Urothelium cell line (cell line): ENCODE measurements around the gene CDK2.
"Not testable (repeated sequence)": the region's sequence is repeated elsewhere in the genome, so short reads cannot be mapped to it uniquely, and the experiment has no call there.

Source experiments
- DNase-seq: peaks from one replicate; pipeline ENCODE4 v3.0.0; 2011; ENCODE audit warnings: low spot score, mixed read lengths
- FAIRE-seq: peaks from 2 replicates; lab custom pipeline; 2011; peaks lifted over from hg19 to GRCh38; lab: Jason Lieb, UNC

The CDK2 gene

DNA sequence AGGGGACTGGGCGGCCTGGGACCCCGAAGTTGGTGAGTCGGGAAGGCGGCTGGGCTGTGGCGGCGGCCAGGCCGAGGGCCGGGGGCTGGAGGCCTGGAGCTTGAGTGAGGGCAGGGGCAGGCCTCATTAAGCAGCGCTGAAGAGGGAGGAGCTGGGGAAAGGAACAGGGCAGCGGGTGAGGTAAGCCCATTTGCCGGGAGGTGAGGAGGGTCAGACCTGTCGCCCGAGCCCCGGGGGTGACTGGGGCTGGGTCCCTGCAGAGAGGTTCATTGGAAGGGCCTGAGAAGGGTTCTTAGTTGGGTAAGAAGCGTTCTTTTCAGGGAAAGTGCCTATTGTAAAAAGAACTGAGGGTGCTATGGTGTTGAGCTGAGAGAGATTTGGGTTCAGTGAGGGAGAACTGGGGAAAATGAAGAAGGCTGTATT is 7.7 kb downstream of the CDK2 start:
- DNase-seq (peak; percentile 46), FAIRE-seq (no peak)

GRCh38 chr12:55978393-55978792 is 11.8 kb downstream of the CDK2 start:
- DNase-seq (no peak), FAIRE-seq (no peak)

GRCh38 chr12:55979069-55979468 is 12.4 kb downstream of the CDK2 start:
- FAIRE-seq (no peak), DNase-seq (no peak)

DNA sequence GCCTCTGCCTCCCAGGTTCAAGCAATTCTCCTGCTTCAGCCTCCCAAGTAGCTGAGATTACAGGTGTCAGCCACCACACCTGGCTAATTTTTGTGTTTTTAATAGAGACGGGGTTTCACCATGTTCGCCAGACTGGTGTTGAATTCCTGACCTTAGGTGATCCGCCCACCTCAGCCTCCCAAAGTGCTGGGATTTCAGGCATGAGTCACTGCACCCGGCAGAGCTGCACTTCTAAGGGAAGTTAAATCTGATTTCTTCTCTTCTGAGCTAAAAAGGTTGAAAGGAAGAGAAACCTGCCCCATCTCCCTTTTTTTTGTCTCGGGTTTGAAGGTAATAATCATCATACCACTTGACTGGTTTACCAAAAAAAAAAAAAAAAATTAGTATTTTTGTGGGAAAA is 15.3 kb downstream of the CDK2 start:
- DNase-seq, FAIRE-seq: not testable (repeated sequence)

DNA sequence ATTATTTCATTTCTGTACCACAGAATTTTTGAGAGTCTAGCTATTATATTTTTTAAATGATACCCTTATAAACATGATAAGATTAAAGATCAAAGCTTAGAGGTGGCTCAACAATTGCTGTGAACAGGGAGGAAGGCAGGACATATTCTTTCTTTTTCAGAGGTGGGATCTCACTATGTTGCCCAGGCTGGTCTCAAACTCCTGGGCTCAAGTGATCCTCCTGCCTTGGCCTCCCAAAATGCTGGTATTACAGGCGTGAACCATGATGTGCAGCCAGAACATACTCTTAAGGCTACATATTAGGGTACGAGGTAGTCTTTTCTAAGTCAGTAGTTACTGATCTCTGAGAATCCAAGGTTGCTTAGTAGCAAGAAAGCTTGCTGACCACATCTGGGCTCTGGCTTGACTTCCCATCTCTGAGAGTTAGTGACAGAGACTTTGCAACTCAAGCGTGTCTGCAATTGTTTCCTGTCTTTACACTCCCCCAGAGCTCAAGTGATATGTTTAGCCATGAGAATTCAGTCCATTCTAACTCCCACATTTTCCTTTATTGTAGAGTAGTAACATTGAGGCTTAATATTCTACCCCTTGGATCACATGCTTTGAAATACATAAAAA is 15.8 kb downstream of the CDK2 start:
- DNase-seq = no peak
- no peak for FAIRE-seq

DNA sequence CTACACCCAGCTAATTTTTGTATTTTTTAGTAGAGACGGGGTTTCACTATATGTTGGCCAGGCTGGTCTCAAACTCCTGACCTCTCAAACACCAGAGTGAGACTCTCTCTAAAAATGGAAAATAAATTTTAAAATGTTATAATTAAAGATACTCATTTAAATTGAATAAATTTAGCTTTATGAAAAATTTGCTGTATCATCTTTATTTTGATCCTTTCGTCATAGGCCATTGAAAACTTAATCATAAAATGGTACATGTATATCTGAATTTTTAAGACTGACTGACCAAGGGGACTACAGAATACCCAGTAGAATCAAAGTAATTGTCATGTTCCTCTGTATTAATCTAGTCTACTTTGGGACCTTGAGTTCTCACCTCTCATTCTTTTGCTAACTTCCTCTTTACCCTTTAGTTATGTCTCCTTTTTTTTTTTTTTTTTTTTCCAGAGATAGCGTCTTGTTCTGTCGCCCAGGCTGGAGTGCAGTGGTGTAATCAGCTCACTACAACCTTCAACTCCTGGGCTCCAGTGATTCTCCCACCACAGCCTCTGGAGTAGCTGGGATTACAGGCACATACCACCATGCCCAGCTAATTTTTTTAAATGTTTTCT is 16.7 kb downstream of the CDK2 start:
- no peak for FAIRE-seq
- DNase-seq = no peak

DNA sequence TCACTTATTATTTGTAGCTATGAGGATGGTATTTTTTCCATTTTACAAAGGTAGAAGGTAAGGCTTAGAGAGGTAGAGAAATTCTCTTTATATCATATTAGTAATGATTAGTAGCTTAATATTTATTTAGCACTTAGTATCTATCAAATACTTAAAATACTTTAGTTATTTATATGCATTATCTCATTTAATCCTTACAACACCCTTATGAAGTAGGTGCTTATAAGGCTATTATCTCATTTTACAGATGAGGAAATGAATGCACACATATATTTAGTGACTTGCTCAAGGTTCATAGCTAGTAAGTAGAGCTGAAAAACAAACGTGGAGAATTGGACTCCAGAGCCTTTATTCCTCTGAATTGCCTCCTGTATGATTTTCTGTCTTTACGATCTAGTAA is 18.2 kb downstream of the CDK2 start:
- FAIRE-seq = no peak

DNA sequence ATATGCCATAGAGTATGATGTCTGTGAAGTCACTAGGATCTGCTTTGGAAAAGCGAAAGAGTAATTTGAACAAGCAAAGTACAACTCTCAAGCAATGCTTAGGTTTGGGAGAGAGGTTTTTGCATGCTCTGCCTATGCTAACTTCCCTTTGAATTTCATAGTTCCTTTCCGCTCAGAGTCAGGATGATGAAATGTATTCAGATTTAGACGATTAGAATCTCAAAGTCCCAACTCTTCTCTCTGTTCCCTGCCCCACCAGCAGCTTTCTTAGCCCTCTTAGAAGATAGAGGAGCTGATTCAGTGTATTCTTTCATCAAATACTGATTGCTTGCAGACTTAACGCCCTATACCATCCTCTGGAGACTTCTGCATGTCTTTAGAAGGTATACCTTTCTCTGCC is 18.7 kb downstream of the CDK2 start:
- FAIRE-seq (no peak), DNase-seq (no peak)

More for the DNA sequence above, 18.2 kb downstream of the CDK2 start:
- DNase-seq = no peak

GRCh38 chr12:55985976-55986375 is 19.3 kb downstream of the CDK2 start:
- FAIRE-seq, DNase-seq: not testable (repeated sequence)

GRCh38 chr12:55991110-55991509 is 24.5 kb downstream of the CDK2 start:
- DNase-seq (no peak), FAIRE-seq (no peak)

DNA sequence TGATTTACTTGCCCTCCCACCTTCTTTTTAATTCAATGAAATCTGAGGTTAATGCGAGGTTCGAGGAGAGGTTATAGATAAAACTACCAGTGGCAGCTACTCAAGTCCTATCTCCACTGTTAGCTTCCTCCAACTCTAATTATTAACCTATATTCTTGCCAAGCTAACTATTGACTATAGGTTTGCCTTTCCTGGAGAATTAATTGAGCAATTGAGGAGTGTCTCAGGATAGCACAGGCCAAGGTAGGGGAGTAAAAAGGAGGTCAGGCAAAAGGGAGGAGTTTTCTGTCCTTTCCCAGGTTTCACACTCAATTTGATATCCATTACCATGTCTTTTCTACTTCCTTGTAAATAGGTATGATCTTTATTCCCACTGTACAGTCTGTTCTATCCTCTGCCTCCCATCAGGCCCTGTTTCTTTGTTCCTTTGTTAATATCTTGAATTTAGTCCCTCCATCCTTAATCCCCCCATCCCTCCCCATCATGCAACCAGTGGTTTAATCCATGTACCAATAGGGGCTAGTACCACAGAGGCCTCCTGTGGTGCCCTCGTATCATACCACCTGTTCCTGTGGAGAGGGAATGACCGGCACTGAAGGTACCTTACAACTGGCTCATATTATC is 26.7 kb downstream of the CDK2 start:
- FAIRE-seq (no peak), DNase-seq (no peak)

DNA sequence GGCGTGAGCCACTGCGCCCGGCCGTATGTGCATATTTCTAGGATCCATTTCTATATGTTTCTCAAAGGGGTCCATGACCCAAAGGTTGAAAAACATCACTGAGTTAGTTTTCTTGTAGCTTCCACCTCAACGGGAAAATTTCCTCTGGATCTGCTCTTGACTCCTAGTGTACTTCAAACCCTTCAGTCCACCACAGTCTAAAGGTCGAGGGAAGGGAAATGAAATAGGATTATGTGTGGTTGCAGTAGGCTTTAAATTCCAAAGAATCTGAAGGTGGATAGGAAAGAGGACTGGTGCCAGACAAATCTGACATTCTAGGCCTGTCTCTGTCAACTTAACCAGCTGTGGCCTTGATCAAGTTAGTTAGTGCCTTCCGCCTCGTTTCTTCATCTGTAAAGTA is 28.7 kb downstream of the CDK2 start:
- DNase-seq (no peak), FAIRE-seq (no peak)

- DNase-seq = peak; percentile 54
- FAIRE-seq = no peak
Measured at GRCh38 chr12:55996201-55996714, 29.6 kb downstream of the CDK2 start.

GRCh38 chr12:55996715-55997534 is 30.3 kb downstream of the CDK2 start, which contains the start of gene SUOX:
SUOX (plus strand) TSS chr12:55997276; CDS start chr12:56002222, 4,946 bp downstream.
- peak; percentile 55 for FAIRE-seq

GRCh38 chr12:55997535-55997859 is 30.9 kb downstream of the CDK2 start:
- DNase-seq (no peak), FAIRE-seq (peak; percentile 20)

More at GRCh38 chr12:55996715-55997534, 30.3 kb downstream of the CDK2 start, which contains the start of gene SUOX:
- DNase-seq = peak; percentile 97

GRCh38 chr12:55999522-55999921 is 32.9 kb downstream of the CDK2 start:
- not testable (repeated sequence) for DNase-seq, FAIRE-seq

DNA sequence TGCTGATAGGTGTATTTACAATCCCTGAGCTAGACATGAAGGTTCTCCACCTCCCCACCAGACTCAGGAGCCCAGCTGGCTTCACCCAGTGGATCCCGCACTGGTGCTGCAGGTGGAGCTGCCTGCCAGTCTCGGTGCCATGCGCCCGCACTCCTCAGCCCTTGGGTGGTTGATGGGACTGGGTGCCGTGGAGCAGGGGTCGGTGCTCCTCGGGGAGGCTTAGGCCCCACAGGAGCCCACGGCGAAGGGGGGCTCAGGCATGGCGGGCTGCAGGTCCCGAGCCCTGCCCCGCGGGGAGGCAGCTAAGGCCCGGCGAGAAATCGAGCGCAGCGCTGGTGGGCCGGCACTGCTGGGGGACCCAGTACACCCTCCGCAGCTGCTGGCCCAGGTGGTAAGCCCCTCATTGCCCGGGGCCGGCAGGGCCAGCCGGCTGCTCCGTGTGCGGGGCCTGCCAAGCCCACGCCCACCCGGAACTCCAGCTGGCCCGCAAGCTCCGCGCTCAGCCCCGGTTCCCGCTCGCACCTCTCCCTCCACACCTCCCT is 33.4 kb downstream of the CDK2 start:
- FAIRE-seq, DNase-seq: not testable (repeated sequence)

- FAIRE-seq (no peak), DNase-seq (no peak)
Measured at GRCh38 chr12:56001487-56002100, 35.0 kb downstream of the CDK2 start.

GRCh38 chr12:56003376-56003775 is 36.7 kb downstream of the CDK2 start:
- not testable (repeated sequence) for FAIRE-seq, DNase-seq

DNA sequence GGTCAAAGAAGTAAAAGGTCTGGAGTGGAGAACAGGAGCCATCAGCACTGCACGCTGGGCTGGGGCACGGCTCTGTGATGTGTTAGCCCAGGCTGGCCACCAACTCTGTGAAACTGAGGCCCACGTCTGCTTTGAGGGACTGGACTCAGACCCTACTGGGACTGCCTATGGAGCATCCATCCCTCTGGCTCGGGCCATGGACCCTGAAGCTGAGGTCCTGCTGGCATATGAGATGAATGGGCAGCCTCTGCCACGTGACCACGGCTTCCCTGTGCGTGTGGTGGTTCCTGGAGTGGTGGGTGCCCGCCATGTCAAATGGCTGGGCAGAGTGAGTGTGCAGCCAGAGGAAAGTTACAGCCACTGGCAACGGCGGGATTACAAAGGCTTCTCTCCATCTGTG is 37.6 kb downstream of the CDK2 start:
- no peak for FAIRE-seq
- DNase-seq = no peak
